Activated T-helper 1 cell treated with anti-CD3 and anti-CD28 coated beads, Interleukin-12 subunit alpha, Interleukin-12 subunit beta, Interleukin-2, Interleukin-4 antibody, amounts not matched to agents 30 ng/mL and 10 ng/mL and 1 ng/mL, durations not matched to agents 14 hours and 24 hours and 36 hours (primary cell): ENCODE data around the gene BAIAP3. TPM values are rescaled to one million over a fixed set of nuclear protein-coding genes. Genes with fewer than 3 reads are reported as not detected.
A peak's percentile ranks its signal among the peaks of the same experiment; 100 is the strongest.

Source experiments
- DNase-seq: peaks from one replicate; pipeline ENCODE4 v3.0.0; 2021; ENCODE audit warnings: low spot score
- H3K27ac Mint-ChIP-seq: one replicate; pipeline ENCODE4 v1.8.0; 2021; ENCODE audit warnings: mild to moderate bottlenecking, mixed read lengths
- H3K27me3 Mint-ChIP-seq: one replicate; pipeline ENCODE4 v1.8.0; 2022; ENCODE audit warnings: mild to moderate bottlenecking, moderate library complexity, mixed read lengths; ENCODE audit not compliant: insufficient read depth
- H3K36me3 Mint-ChIP-seq: one replicate; pipeline ENCODE4 v1.8.0; 2021; ENCODE audit warnings: low read depth, mixed read lengths
- H3K4me1 Mint-ChIP-seq: one replicate; pipeline ENCODE4 v1.8.0; 2021; ENCODE audit warnings: low read depth, mixed read lengths
- H3K4me3 Mint-ChIP-seq: one replicate; pipeline ENCODE4 v1.8.0; 2021; ENCODE audit warnings: mild to moderate bottlenecking, moderate library complexity, mixed read lengths
- H3K9me3 Mint-ChIP-seq: one replicate; pipeline ENCODE4 v1.8.0; 2021; ENCODE audit warnings: mixed read lengths
- intact Hi-C: fragments of 100-400 bp; cut with micrococcal nuclease; formaldehyde crosslinking; loops from one replicate; pipeline ENCODE4 v1.15.1; 2024
- total RNA-seq: library from RNA; stranded (reverse); gene quantifications from 2 replicates; pipeline ENCODE4 v1.2.3, GENCODE V29; 2022

The BAIAP3 gene
- total RNA-seq, 1 donor from 2014 or later, result 0.18 TPM

- intact Hi-C loops, result loop anchor here (1.0 to 5.0 kb wide), 5 partner anchors 8 to 261 kb away; partner anchors contain the start of genes BAIAP3, CRAMP1 and IFT140
Observed at GRCh38 chr16:1351582-1352362, 18.3 kb downstream of the BAIAP3 start, which contains the start of the genes GNPTG and TSR3. TSS of gene GNPTG (plus strand) at chr16:1351931. CDS start at chr16:1351966, 35 bp downstream. TSS of gene TSR3 (minus strand) at chr16:1351878. CDS start at chr16:1351804, 74 bp downstream.

DNA sequence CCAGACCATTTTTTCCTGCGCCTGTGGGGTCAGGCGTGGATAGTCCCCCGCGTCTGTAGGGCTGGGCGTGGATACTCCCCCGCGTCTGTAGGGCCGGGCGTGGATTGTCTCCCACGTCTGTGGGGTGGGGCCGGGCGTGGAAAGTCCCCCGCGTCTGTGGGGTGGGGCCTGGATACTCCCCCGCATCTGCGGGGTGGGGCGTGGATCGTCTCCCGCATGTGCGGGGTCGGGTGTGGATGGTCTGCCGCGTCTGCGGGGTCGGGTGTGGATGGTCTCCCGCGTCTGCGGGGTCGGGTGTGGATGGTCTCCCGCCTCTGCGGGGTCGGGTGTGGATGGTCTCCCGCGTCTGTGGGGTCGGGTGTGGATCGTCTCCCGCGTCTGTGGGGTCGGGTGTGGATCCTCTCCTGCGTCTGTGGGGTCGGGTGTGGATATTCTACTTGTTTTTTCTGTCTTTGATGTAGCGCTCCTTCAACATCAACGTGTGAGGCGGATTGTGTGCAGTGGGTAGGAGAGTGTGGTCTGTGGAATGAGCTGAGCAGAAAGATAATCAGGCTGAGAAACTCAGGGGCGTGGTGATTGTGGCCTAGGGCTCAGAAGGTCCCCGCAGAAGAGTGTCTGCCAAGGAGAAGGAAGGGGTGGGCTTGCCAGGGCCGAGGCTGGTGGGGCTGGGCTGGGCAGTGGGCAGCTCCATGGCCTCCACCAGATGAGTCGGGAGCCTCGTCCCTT lies 21.5 kb downstream of the BAIAP3 start:
- Mint-ChIP-seq H3K9me3 (no peaks in the 10 kb centered on the region), H3K36me3 (peaks cover 3% of the 10 kb centered on the region), H3K4me3 (no peak overlapping the region), H3K27ac (no peak overlapping the region), H3K27me3 (peaks cover 1% of the 10 kb centered on the region), H3K4me1 (peaks cover 18% of the 10 kb centered on the region)
- intact Hi-C loops, result loop anchor here (5.0 kb wide), 1 partner anchor 257 kb away; the partner anchor contains the start of genes CRAMP1 and IFT140
- no peak for DNase-seq

More at GRCh38 chr16:1351582-1352362, 18.3 kb downstream of the BAIAP3 start, which contains the start of the genes GNPTG and TSR3:
- Mint-ChIP-seq H3K4me3 (peak within 1 kb of the TSS; percentile 90), H3K27ac (peak within 1 kb of the TSS; percentile 83), H3K36me3 (peaks cover 3% of the 10 kb centered on the region), H3K9me3 (no peaks in the 10 kb centered on the region), H3K4me1 (peaks cover 18% of the 10 kb centered on the region), H3K27me3 (peaks cover 3% of the 10 kb centered on the region)
- peak; percentile 89 for DNase-seq

- Mint-ChIP-seq H3K27ac (no peak overlapping the region), H3K36me3 (no peaks in the 10 kb centered on the region), H3K9me3 (no peaks in the 10 kb centered on the region), H3K4me1 (peaks cover 14% of the 10 kb centered on the region), H3K4me3 (no peak overlapping the region), H3K27me3 (peaks cover 1% of the 10 kb centered on the region)
- no peak for DNase-seq
- intact Hi-C loops, result no loop called here
Observed at GRCh38 chr16:1355591-1355990, 22.1 kb downstream of the BAIAP3 start.

- H3K4me1 Mint-ChIP-seq, result peaks cover 12% of the 10 kb centered on the region
- DNase-seq, result no peak
- H3K27me3 Mint-ChIP-seq, result peaks cover 1% of the 10 kb centered on the region
- H3K27ac Mint-ChIP-seq, result no peak overlapping the region
- H3K4me3 Mint-ChIP-seq, result no peak overlapping the region
- no peaks in the 10 kb centered on the region for H3K36me3 Mint-ChIP-seq
- intact Hi-C loops, result no loop called here
- H3K9me3 Mint-ChIP-seq, result no peaks in the 10 kb centered on the region
Observed at GRCh38 chr16:1356061-1356900, 22.8 kb downstream of the BAIAP3 start.

GRCh38 chr16:1357906-1358566 lies 24.6 kb downstream of the BAIAP3 start:
- H3K27me3 Mint-ChIP-seq, result peaks cover 1% of the 10 kb centered on the region
- H3K27ac Mint-ChIP-seq, result no peak overlapping the region
- DNase-seq, result no peak
- intact Hi-C loops, result no loop called here
- H3K36me3 Mint-ChIP-seq, result no peaks in the 10 kb centered on the region
- H3K9me3 Mint-ChIP-seq, result no peaks in the 10 kb centered on the region
- H3K4me1 Mint-ChIP-seq, result peaks cover 6% of the 10 kb centered on the region
- H3K4me3 Mint-ChIP-seq, result no peak overlapping the region

DNA sequence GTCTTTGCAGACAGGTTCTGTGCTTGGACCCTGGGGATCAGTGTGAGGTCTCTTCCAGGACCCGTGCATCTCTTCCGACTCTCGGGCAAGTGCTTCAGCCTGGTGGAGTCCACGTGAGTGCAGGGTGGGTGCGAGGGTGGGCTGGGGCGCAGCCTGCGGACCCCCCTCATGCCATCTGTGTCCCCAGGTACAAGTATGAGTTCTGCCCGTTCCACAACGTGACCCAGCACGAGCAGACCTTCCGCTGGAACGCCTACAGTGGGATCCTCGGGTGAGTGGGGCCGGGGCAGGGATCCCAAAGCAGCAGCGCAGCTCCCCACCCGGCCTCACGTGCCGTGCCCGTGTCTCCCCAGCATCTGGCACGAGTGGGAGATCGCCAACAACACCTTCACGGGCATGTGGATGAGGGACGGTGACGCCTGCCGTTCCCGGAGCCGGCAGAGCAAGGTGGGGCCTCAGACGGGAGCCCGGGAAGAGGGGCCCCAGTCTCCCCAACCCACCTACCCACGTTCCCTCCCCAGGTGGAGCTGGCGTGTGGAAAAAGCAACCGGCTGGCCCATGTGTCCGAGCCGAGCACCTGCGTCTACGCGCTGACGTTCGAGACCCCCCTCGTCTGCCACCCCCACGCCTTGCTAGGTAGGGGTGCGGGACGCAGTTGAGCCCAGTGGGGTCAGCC lies 28.4 kb downstream of the BAIAP3 start:
- H3K4me3 Mint-ChIP-seq, result no peak overlapping the region
- peaks cover 5% of the 10 kb centered on the region for H3K36me3 Mint-ChIP-seq
- H3K27ac Mint-ChIP-seq, result no peak overlapping the region
- no peaks in the 10 kb centered on the region for H3K27me3 Mint-ChIP-seq
- intact Hi-C loops, result loop anchor here (2.0 to 5.0 kb wide), 2 partner anchors 47 to 175 kb away; no protein-coding TSS in a partner anchor
- H3K4me1 Mint-ChIP-seq, result no peaks in the 10 kb centered on the region
- DNase-seq, result no peak
- no peaks in the 10 kb centered on the region for H3K9me3 Mint-ChIP-seq

DNA sequence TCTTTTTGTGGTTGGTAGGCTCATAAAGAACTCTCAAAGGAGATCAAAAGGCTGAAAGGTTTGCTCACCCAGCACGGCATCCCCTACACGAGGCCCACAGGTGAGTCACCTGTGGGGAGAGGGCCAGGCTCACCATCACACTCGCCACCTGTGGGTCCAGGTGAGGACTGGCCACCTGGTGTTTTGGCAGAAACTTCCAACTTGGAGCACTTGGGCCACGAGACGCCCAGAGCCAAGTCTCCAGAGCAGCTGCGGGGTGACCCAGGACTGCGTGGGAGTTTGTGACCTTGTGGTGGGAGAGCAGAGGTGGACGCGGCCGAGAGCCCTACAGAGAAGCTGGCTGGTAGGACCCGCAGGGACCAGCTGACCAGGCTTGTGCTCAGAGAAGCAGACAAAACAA lies 29.4 kb downstream of the BAIAP3 start:
- Mint-ChIP-seq H3K9me3 (no peaks in the 10 kb centered on the region), H3K27ac (no peak overlapping the region), H3K4me3 (no peak overlapping the region), H3K4me1 (no peaks in the 10 kb centered on the region), H3K36me3 (peaks cover 5% of the 10 kb centered on the region), H3K27me3 (no peaks in the 10 kb centered on the region)
- DNase-seq, result no peak
- intact Hi-C loops, result loop anchor here (1.0 to 5.0 kb wide), 3 partner anchors 46 to 174 kb away; partner anchors contain the start of gene UNKL

- Mint-ChIP-seq H3K27me3 (no peaks in the 10 kb centered on the region), H3K9me3 (no peaks in the 10 kb centered on the region), H3K4me1 (no peaks in the 10 kb centered on the region), H3K27ac (no peak overlapping the region), H3K4me3 (no peak overlapping the region), H3K36me3 (peaks cover 5% of the 10 kb centered on the region)
- DNase-seq, result peak; percentile 53
- intact Hi-C loops, result loop anchor here (1.0 to 5.0 kb wide), 3 partner anchors 45 to 174 kb away; partner anchors contain the start of gene UNKL
Observed at GRCh38 chr16:1363501-1364041, 30.1 kb downstream of the BAIAP3 start.

DNA sequence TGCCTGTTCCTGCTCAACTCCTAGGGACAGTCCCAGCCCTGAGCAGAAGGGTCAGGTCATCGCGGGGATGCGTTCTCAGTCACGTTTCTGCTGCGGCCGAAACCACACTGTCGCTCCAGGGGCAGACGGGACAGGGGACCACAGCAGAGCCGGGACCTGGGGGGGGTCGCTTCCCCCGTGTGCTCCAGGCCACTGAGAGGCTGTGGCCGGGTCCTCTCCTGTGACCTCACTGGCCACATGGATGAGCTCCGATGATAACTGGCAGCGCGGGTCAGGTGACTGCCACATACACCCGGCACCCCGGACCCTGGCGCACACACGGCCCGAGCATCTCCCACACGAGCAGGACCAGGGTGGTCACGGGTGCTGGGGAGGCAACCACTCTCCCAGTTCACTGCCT lies 31.1 kb downstream of the BAIAP3 start:
- H3K9me3 Mint-ChIP-seq, result no peaks in the 10 kb centered on the region
- no peak overlapping the region for H3K4me3 Mint-ChIP-seq
- H3K4me1 Mint-ChIP-seq, result no peaks in the 10 kb centered on the region
- intact Hi-C loops, result loop anchor here (5.0 kb wide), 1 partner anchor 173 kb away; no protein-coding TSS in a partner anchor
- DNase-seq, result no peak
- H3K27ac Mint-ChIP-seq, result no peak overlapping the region
- H3K27me3 Mint-ChIP-seq, result no peaks in the 10 kb centered on the region
- H3K36me3 Mint-ChIP-seq, result peaks cover 5% of the 10 kb centered on the region

- H3K9me3 Mint-ChIP-seq, result no peaks in the 10 kb centered on the region
- intact Hi-C loops, result no loop called here
- no peak for DNase-seq
- H3K36me3 Mint-ChIP-seq, result peaks cover 5% of the 10 kb centered on the region
- no peaks in the 10 kb centered on the region for H3K27me3 Mint-ChIP-seq
- no peaks in the 10 kb centered on the region for H3K4me1 Mint-ChIP-seq
- no peak overlapping the region for H3K27ac Mint-ChIP-seq
- H3K4me3 Mint-ChIP-seq, result no peak overlapping the region
Observed at GRCh38 chr16:1366060-1366711, 32.7 kb downstream of the BAIAP3 start.

DNA sequence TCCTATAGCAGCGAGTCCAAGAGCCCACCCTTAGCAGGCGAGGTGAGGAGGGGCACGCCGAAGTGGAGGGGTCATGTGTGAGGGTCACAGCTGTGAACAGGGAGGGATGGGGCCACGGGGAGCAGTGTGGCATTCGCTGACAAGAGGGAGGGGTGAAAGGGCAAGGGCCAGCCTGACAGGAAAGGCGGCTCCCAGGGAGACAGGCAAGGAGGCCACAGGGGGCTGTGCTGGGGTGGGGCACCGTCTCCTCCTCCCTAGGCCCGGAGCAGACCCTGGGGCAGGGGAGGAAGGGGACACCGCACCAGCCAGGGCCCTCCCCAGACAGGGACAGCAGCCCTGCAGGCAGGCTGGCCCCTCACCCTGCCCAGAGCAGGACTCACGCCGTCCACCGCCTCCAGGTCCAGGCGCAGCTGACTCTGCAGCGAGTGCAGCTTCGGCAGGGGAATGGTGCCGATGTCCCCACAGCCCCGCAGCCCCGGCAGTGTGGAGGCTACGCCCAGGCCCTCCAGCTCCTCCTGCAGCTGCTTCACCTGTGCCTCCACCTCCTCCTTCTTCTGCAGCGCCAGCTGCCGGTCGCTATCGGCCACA lies 33.4 kb downstream of the BAIAP3 start:
- Mint-ChIP-seq H3K27ac (no peak overlapping the region), H3K4me1 (no peaks in the 10 kb centered on the region)

More for the DNA sequence above, 33.4 kb downstream of the BAIAP3 start:
- Mint-ChIP-seq H3K4me3 (no peak overlapping the region), H3K9me3 (no peaks in the 10 kb centered on the region), H3K36me3 (peaks cover 5% of the 10 kb centered on the region), H3K27me3 (no peaks in the 10 kb centered on the region)
- intact Hi-C loops, result no loop called here
- no peak for DNase-seq
